Measurements from ENCODE around the gene KIRREL3.
A peak's percentile ranks its signal among the peaks of the same experiment; 100 is the strongest.

KIRREL3 gene

GRCh38 chr11:126925321-126926093, 75.1 kb downstream of the KIRREL3 start:
- Mint-ChIP-seq H3K4me3 (no peak overlapping the region), H3K9me3 (no peaks in the 10 kb centered on the region), H3K27me3 (peaks cover 23% of the 10 kb centered on the region), H3K27ac (no peak overlapping the region), H3K4me1 (ENCODE audit: low read depth) (no peaks in the 10 kb centered on the region), H3K36me3 (ENCODE audit: low read depth) (no peaks in the 10 kb centered on the region)
- no peak for DNase-seq

- Mint-ChIP-seq H3K36me3 (ENCODE audit: low read depth) (no peaks in the 10 kb centered on the region), H3K9me3 (no peaks in the 10 kb centered on the region)
Measured at GRCh38 chr11:126924376-126925040, 76.1 kb downstream of the KIRREL3 start.

GRCh38 chr11:126920833-126921232, 79.7 kb downstream of the KIRREL3 start:
- Mint-ChIP-seq H3K4me3 (no peak overlapping the region), H3K36me3 (ENCODE audit: low read depth) (no peaks in the 10 kb centered on the region), H3K4me1 (ENCODE audit: low read depth) (peaks cover 6% of the 10 kb centered on the region), H3K9me3 (no peaks in the 10 kb centered on the region), H3K27me3 (peaks cover 11% of the 10 kb centered on the region), H3K27ac (no peak overlapping the region)
- no peak for DNase-seq

More at GRCh38 chr11:126924376-126925040, 76.1 kb downstream of the KIRREL3 start:
- Mint-ChIP-seq H3K4me3 (no peak overlapping the region), H3K27me3 (peaks cover 23% of the 10 kb centered on the region), H3K27ac (no peak overlapping the region), H3K4me1 (ENCODE audit: low read depth) (no peaks in the 10 kb centered on the region)
- no peak for DNase-seq

GRCh38 chr11:126919147-126919823, 81.3 kb downstream of the KIRREL3 start:
- Mint-ChIP-seq H3K4me1 (ENCODE audit: low read depth) (peaks cover 6% of the 10 kb centered on the region), H3K9me3 (no peaks in the 10 kb centered on the region), H3K4me3 (no peak overlapping the region), H3K27ac (no peak overlapping the region), H3K36me3 (ENCODE audit: low read depth) (no peaks in the 10 kb centered on the region), H3K27me3 (peaks cover 8% of the 10 kb centered on the region)
- no peak for DNase-seq

GRCh38 chr11:126918556-126918955, 82.0 kb downstream of the KIRREL3 start:
- Mint-ChIP-seq H3K27me3 (peaks cover 2% of the 10 kb centered on the region), H3K36me3 (ENCODE audit: low read depth) (no peaks in the 10 kb centered on the region), H3K4me3 (no peak overlapping the region), H3K9me3 (no peaks in the 10 kb centered on the region), H3K27ac (no peak overlapping the region), H3K4me1 (ENCODE audit: low read depth) (peaks cover 6% of the 10 kb centered on the region)
- DNase-seq = no peak

- peaks cover 2% of the 10 kb centered on the region for H3K27me3 Mint-ChIP-seq
- H3K36me3 Mint-ChIP-seq (ENCODE audit: low read depth) = no peaks in the 10 kb centered on the region
- no peaks in the 10 kb centered on the region for H3K9me3 Mint-ChIP-seq
- DNase-seq = no peak
- peaks cover 6% of the 10 kb centered on the region for H3K4me1 Mint-ChIP-seq (ENCODE audit: low read depth)
- peak overlapping the region; percentile 58 for H3K27ac Mint-ChIP-seq
- H3K4me3 Mint-ChIP-seq = no peak overlapping the region
Measured at GRCh38 chr11:126917531-126918204, 82.9 kb downstream of the KIRREL3 start.

GRCh38 chr11:126915430-126915829, 85.1 kb downstream of the KIRREL3 start:
- Mint-ChIP-seq H3K4me1 (ENCODE audit: low read depth) (peaks cover 6% of the 10 kb centered on the region), H3K27ac (no peak overlapping the region), H3K27me3 (peaks cover 2% of the 10 kb centered on the region), H3K4me3 (no peak overlapping the region), H3K9me3 (no peaks in the 10 kb centered on the region), H3K36me3 (ENCODE audit: low read depth) (no peaks in the 10 kb centered on the region)
- no peak for DNase-seq

- H3K9me3 Mint-ChIP-seq = no peaks in the 10 kb centered on the region
- H3K27ac Mint-ChIP-seq = no peak overlapping the region
- peaks cover 6% of the 10 kb centered on the region for H3K4me1 Mint-ChIP-seq (ENCODE audit: low read depth)
- H3K4me3 Mint-ChIP-seq = no peak overlapping the region
- peaks cover 2% of the 10 kb centered on the region for H3K27me3 Mint-ChIP-seq
- no peak for DNase-seq
- H3K36me3 Mint-ChIP-seq (ENCODE audit: low read depth) = no peaks in the 10 kb centered on the region
Measured at GRCh38 chr11:126914941-126915340, 85.6 kb downstream of the KIRREL3 start.

- H3K9me3 Mint-ChIP-seq = no peaks in the 10 kb centered on the region
- H3K4me1 Mint-ChIP-seq (ENCODE audit: low read depth) = peaks cover 6% of the 10 kb centered on the region
- DNase-seq = no peak
- H3K4me3 Mint-ChIP-seq = no peak overlapping the region
- peaks cover 2% of the 10 kb centered on the region for H3K27me3 Mint-ChIP-seq
- H3K36me3 Mint-ChIP-seq (ENCODE audit: low read depth) = no peaks in the 10 kb centered on the region
- H3K27ac Mint-ChIP-seq = no peak overlapping the region
Measured at GRCh38 chr11:126914166-126914565, 86.4 kb downstream of the KIRREL3 start.

- Mint-ChIP-seq H3K9me3 (peaks cover 2% of the 10 kb centered on the region), H3K27me3 (peaks cover 6% of the 10 kb centered on the region), H3K36me3 (ENCODE audit: low read depth) (no peaks in the 10 kb centered on the region), H3K4me1 (ENCODE audit: low read depth) (no peaks in the 10 kb centered on the region), H3K27ac (no peak overlapping the region), H3K4me3 (no peak overlapping the region)
- no peak for DNase-seq
Measured at GRCh38 chr11:126904520-126904919, 96.0 kb downstream of the KIRREL3 start.

- no peak overlapping the region for H3K4me3 Mint-ChIP-seq
- peaks cover 6% of the 10 kb centered on the region for H3K27me3 Mint-ChIP-seq
- peaks cover 5% of the 10 kb centered on the region for H3K9me3 Mint-ChIP-seq
- DNase-seq = no peak
- no peak overlapping the region for H3K27ac Mint-ChIP-seq
- no peaks in the 10 kb centered on the region for H3K36me3 Mint-ChIP-seq (ENCODE audit: low read depth)
- no peaks in the 10 kb centered on the region for H3K4me1 Mint-ChIP-seq (ENCODE audit: low read depth)
Measured at GRCh38 chr11:126901783-126902182, 98.8 kb downstream of the KIRREL3 start.

GRCh38 chr11:126899961-126900748, 100.4 kb downstream of the KIRREL3 start:
- H3K4me1 Mint-ChIP-seq (ENCODE audit: low read depth) = no peaks in the 10 kb centered on the region

GRCh38 chr11:126898802-126899201, 101.8 kb downstream of the KIRREL3 start:
- peaks cover 21% of the 10 kb centered on the region for H3K9me3 Mint-ChIP-seq
- peaks cover 4% of the 10 kb centered on the region for H3K27me3 Mint-ChIP-seq
- H3K4me3 Mint-ChIP-seq = no peak overlapping the region
- DNase-seq = no peak
- H3K36me3 Mint-ChIP-seq (ENCODE audit: low read depth) = no peaks in the 10 kb centered on the region
- H3K27ac Mint-ChIP-seq = no peak overlapping the region
- H3K4me1 Mint-ChIP-seq (ENCODE audit: low read depth) = peaks cover 3% of the 10 kb centered on the region

More at GRCh38 chr11:126899961-126900748, 100.4 kb downstream of the KIRREL3 start:
- no peak overlapping the region for H3K4me3 Mint-ChIP-seq
- no peak for DNase-seq
- no peaks in the 10 kb centered on the region for H3K36me3 Mint-ChIP-seq (ENCODE audit: low read depth)
- H3K9me3 Mint-ChIP-seq = peaks cover 15% of the 10 kb centered on the region
- peaks cover 3% of the 10 kb centered on the region for H3K27me3 Mint-ChIP-seq
- H3K27ac Mint-ChIP-seq = no peak overlapping the region

- peaks cover 21% of the 10 kb centered on the region for H3K9me3 Mint-ChIP-seq
- no peak overlapping the region for H3K27ac Mint-ChIP-seq
- peaks cover 3% of the 10 kb centered on the region for H3K4me1 Mint-ChIP-seq (ENCODE audit: low read depth)
- no peaks in the 10 kb centered on the region for H3K36me3 Mint-ChIP-seq (ENCODE audit: low read depth)
- peaks cover 4% of the 10 kb centered on the region for H3K27me3 Mint-ChIP-seq
- no peak overlapping the region for H3K4me3 Mint-ChIP-seq
- no peak for DNase-seq
Measured at GRCh38 chr11:126897430-126897829, 103.1 kb downstream of the KIRREL3 start.

Data from activated T-cell treated with anti-CD3 and anti-CD28 coated beads, Interleukin-2, amount 50 U/mL, for 24 hours (primary cell).